ENCODE data around the gene TRIM28. TPM values are rescaled to one million over a fixed set of nuclear protein-coding genes. Genes with fewer than 3 reads are reported as not detected.

The TRIM28 gene
- total and polyA plus RNA-seq, 2 donors (not counting 3 experiments of a cell fraction or from before 2014, with no cell fraction given), result 429 to 521 TPM

DNA sequence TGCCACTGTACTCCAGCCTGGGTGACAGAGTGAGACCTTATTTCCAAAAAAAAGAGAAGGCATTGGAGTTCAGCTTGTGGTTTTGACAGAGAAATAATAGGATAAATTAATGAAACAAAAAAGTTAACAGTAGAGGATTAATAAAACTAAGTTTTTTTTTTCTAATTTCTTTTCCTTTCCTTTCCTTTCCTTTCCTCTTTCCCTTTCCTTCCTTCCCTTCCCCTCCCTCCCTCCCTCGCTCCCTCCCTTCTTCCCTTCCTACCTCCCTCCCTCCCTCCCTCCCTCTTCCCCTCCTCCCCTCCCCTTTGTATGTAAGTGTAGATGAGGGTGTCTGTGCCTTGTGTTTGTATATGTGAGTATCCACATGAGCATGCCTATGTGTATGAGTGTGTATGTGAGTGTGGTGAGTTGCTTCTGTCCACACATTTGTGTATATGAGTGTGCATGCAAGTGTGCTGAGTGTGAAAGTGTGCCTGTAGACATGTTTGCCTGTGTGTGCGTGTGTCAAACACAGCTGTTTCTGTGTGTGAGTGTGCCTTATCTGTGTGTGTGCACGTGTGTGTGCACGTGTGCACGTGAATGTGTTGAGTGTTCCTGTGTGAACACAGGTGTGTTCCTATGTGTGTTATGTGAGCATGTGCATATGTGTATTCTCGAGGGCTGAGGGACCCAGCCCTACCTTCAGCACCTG, 41.7 kb downstream of the TRIM28 start:
- intact Hi-C loops (cut with micrococcal nuclease), result no loop called here
- no peak for FAIRE-seq

DNA sequence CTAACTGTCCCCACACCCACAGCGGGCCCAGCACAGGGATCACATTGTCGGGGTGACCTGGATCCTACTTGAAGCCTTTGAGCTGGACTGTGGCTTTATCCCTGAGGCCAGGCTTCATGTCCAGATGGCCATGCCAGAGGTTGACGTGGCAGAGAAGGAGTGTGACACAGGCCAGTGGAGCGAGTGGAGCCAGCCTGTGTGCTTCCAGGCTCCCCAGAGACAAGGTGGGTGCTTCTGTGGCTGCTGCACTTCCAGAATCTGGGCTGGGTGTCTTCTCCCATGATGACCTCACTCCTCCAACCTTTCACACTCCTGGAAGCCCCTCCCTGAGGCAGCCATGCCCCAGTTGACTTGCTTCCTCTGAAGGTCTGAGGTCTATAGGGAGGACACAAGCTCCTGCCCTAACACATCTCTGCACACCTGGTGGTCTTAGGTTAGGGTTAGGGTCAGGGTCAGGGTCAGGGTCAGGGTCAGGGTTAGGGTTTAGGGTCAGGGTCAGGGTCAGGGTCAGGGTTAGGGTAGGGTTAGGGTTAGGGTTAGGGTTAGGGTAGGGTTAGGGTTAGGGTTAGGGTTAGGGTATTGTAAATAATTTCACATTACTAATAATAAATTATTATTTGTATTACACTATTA, 42.4 kb downstream of the TRIM28 start:
- no peak overlapping the region for H3K4me3 ChIP-seq (replicated peaks in 1 of 3; ENCODE audit: insufficient read depth in 1 of 3, low read depth in 1 of 3, low read length in 3 of 3)
- BruUV-seq (replicated peaks), result no TSS peak
- TF ChIP-seq JUN (IDR thresholded peaks at IDR 0.05; ENCODE audit: borderline replicate concordance, insufficient read depth, insufficient read length, low read depth) (no peak), MYC (IDR thresholded peaks at IDR 0.05; ENCODE audit: low read depth, low read length) (no peak), GATA2 (IDR thresholded peaks at IDR 0.05; ENCODE audit: insufficient read depth, insufficient read length, low read depth, low read length) (no peak), FOS (IDR thresholded peaks at IDR 0.05; ENCODE audit: borderline replicate concordance, insufficient read depth, low read length) (no peak), EZH2 (IDR thresholded peaks at IDR 0.05; ENCODE audit: borderline replicate concordance, low read depth, low read length, severe bottlenecking) (no peak), POLR2A (IDR thresholded peaks at IDR 0.05; ENCODE audit: low read depth, low read length) (no peak), POLR2AphosphoS5 (IDR thresholded peaks at IDR 0.05; ENCODE audit: insufficient read depth, low read depth, low read length) (no peak)
- TF ChIP-seq, protein P1, sequence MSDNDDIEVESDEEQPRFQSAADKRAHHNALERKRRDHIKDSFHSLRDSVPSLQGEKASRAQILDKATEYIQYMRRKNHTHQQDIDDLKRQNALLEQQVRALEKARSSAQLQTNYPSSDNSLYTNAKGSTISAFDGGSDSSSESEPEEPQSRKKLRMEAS (IDR thresholded peaks at IDR 0.05; ENCODE audit: insufficient read depth, insufficient read length), result no peak
- TF ChIP-seq, protein P2, sequence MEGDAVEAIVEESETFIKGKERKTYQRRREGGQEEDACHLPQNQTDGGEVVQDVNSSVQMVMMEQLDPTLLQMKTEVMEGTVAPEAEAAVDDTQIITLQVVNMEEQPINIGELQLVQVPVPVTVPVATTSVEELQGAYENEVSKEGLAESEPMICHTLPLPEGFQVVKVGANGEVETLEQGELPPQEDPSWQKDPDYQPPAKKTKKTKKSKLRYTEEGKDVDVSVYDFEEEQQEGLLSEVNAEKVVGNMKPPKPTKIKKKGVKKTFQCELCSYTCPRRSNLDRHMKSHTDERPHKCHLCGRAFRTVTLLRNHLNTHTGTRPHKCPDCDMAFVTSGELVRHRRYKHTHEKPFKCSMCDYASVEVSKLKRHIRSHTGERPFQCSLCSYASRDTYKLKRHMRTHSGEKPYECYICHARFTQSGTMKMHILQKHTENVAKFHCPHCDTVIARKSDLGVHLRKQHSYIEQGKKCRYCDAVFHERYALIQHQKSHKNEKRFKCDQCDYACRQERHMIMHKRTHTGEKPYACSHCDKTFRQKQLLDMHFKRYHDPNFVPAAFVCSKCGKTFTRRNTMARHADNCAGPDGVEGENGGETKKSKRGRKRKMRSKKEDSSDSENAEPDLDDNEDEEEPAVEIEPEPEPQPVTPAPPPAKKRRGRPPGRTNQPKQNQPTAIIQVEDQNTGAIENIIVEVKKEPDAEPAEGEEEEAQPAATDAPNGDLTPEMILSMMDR (IDR thresholded peaks at IDR 0.05; ENCODE audit: extremely low read depth in 1 of 2, insufficient read depth in 1 of 2, low read depth in 1 of 2, low read length in 2 of 2), result no peak
- no peaks in the 10 kb centered on the region for H3K27me3 ChIP-seq (ENCODE audit: control insufficient read depth in 2 of 2, insufficient read depth in 2 of 2, low read length in 2 of 2)
- ChIA-PET POLR2A (no interaction called here), CTCF (no interaction called here)
- intact Hi-C loops (cut with micrococcal nuclease), result no loop called here
- H2AFZ ChIP-seq (ENCODE audit: low read depth, low read length), result no peak overlapping the region
- H3K9ac ChIP-seq (replicated peaks; ENCODE audit: extremely low read depth, insufficient read depth, low read length), result no peak overlapping the region
- H3K36me3 ChIP-seq (ENCODE audit: control insufficient read depth in 2 of 2, extremely low read depth in 1 of 2, insufficient read depth in 2 of 2, low read length in 2 of 2), result peaks cover 0 to 16% of the 10 kb centered on the region in 2 experiments
- no peak for DNase-seq (ENCODE audit: low read depth, low spot score)
- no peaks in the 10 kb centered on the region for H3K4me1 ChIP-seq (ENCODE audit: control insufficient read depth, extremely low read depth, insufficient read depth, low read length)
- H4K20me1 ChIP-seq (replicated peaks; ENCODE audit: control insufficient read depth, extremely low read depth, insufficient read depth, low read length), result no peaks in the 10 kb centered on the region
- no peaks in the 10 kb centered on the region for H3K79me2 ChIP-seq (ENCODE audit: control insufficient read depth, insufficient read depth, low read length)
- no peaks in the 10 kb centered on the region for H3K9me3 ChIP-seq (replicated peaks; ENCODE audit: control insufficient read depth, insufficient read depth, low read length)
- H3K4me2 ChIP-seq (ENCODE audit: insufficient read depth, low read length), result no peak overlapping the region
- no peak for FAIRE-seq
- H3K9me1 ChIP-seq (replicated peaks; ENCODE audit: control insufficient read depth, extremely low read depth, insufficient read depth, low read length), result no peaks in the 10 kb centered on the region
- dilution Hi-C loops (cut with MboI; ENCODE audit: extremely low pct_ligation_motif_present, low sequenced_read_pairs), result no loop called here
- no peak overlapping the region for H3K27ac ChIP-seq (ENCODE audit: insufficient read depth, low read depth, low read length)

More for the DNA sequence above, 41.7 kb downstream of the TRIM28 start:
- H3K27me3 ChIP-seq (ENCODE audit: control insufficient read depth in 2 of 2, insufficient read depth in 2 of 2, low read length in 2 of 2), result no peaks in the 10 kb centered on the region
- H3K9me1 ChIP-seq (replicated peaks; ENCODE audit: control insufficient read depth, extremely low read depth, insufficient read depth, low read length), result no peaks in the 10 kb centered on the region
- no peak overlapping the region for H3K27ac ChIP-seq (ENCODE audit: insufficient read depth, low read depth, low read length)
- TF ChIP-seq, protein P1 (IDR thresholded peaks at IDR 0.05; ENCODE audit: insufficient read depth, insufficient read length), result no peak
- no peak for TF ChIP-seq GATA2 (IDR thresholded peaks at IDR 0.05; ENCODE audit: insufficient read depth, insufficient read length, low read depth, low read length)
- H4K20me1 ChIP-seq (replicated peaks; ENCODE audit: control insufficient read depth, extremely low read depth, insufficient read depth, low read length), result no peaks in the 10 kb centered on the region
- dilution Hi-C loops (cut with MboI; ENCODE audit: extremely low pct_ligation_motif_present, low sequenced_read_pairs), result no loop called here
- no peak overlapping the region for H3K4me2 ChIP-seq (ENCODE audit: insufficient read depth, low read length)
- POLR2A ChIA-PET, result no interaction called here
- BruUV-seq (replicated peaks), result no TSS peak
- H3K9ac ChIP-seq (replicated peaks; ENCODE audit: extremely low read depth, insufficient read depth, low read length), result no peak overlapping the region
- H2AFZ ChIP-seq (ENCODE audit: low read depth, low read length), result no peak overlapping the region
- CTCF ChIA-PET, result no interaction called here
- H3K79me2 ChIP-seq (ENCODE audit: control insufficient read depth, insufficient read depth, low read length), result no peaks in the 10 kb centered on the region
- peaks cover 3% of the 10 kb centered on the region for H3K4me1 ChIP-seq (ENCODE audit: control insufficient read depth, extremely low read depth, insufficient read depth, low read length)
- H3K36me3 ChIP-seq (ENCODE audit: control insufficient read depth in 2 of 2, extremely low read depth in 1 of 2, insufficient read depth in 2 of 2, low read length in 2 of 2), result peaks cover 0 to 16% of the 10 kb centered on the region in 2 experiments
- DNase-seq (ENCODE audit: low read depth, low spot score), result no peak
- H3K9me3 ChIP-seq (replicated peaks; ENCODE audit: control insufficient read depth, insufficient read depth, low read length), result no peaks in the 10 kb centered on the region
- no peak overlapping the region for H3K4me3 ChIP-seq (replicated peaks in 1 of 3; ENCODE audit: insufficient read depth in 1 of 3, low read depth in 1 of 3, low read length in 3 of 3)
